ENCODE measurements around the gene MLPH. TPM values are rescaled to one million over a fixed set of nuclear protein-coding genes. Genes with fewer than 3 reads are reported as not detected.

Gene MLPH
- total and polyA plus RNA-seq, 7 donors = 0.91 to 7.8 (median 2.4) TPM

DNA sequence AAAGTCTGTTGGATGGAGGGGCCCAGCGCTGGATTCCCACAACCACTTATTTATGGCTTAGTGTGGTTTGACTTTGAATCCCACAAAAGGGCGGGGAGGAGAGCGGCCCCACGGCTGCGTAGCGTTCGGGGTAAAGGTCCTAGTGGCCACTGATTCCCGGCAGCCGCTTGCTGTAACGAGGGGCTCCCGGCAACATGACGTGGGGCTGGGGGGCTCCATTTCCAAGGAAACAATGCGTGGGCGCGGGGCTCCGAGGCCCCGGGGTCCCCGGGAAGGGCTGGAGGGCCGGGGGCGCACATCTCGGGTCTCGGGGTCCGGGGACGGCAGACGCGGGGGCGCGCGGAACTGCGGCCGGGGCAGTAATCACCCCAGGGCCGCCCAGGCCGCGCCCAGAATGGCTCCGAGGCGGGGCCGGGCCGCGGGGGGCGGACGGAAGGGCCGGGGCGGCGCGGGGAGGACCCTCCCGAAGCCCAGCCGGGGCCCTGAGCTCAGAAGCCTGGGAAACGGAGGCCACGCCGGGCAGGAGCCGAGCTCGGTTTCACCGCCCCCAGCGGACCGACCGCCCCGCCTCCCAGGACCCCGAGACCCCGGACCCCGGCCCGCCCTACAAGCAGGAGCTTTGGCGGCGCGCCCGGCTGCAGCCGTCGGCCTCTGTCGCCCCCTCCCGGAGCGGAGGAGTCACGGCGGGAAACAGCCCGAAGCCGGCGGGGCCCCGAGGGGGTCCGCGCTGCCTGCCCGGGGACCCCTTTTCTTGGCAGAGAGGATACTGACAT, 11.9 kb upstream of the MLPH start:
- H3K4me1 ChIP-seq = peaks cover 18% of the 10 kb centered on the region

DNA sequence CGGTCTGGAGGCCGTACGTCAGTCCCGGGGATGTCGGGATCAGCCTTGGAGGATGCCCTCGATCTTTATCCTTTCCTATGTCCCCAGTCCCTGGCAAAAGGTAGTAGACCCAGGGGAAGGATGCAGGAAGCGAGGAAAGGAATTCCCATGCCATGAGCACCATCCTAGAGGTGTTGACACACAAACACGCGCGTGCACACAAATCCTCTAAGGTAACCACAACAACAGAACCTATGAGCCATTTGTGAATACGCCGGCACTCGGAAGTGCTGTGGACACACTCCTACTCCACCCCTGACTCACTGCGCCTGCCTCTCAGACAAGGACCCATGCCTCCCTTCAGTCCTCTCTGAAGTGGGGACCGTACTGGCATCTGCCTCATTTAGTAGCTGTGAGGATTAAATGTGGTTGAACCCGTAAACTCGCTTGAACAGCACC, 11.3 kb upstream of the MLPH start:
- WGBS, 3 donors = 11 to 20% (median 13%) methylated on average over 16 to 17 of the region's 17 CpGs
- H3K27me3 ChIP-seq (ENCODE audit: insufficient read depth in 3 of 3, low read length in 2 of 3) = peaks cover 0 to 8% (median 0%) of the 10 kb centered on the region in 3 donors
- intact Hi-C loops (cut with DNase I) = loop anchor here in 1 of 2 donors (2.0 to 10.0 kb wide), 4 partner anchors 55 to 381 kb away; no protein-coding TSS in a partner anchor
- peak overlapping the region; percentile 90 for H3K27ac ChIP-seq
- no peaks in the 10 kb centered on the region for H3K36me3 ChIP-seq (ENCODE audit: insufficient read depth in 1 of 2, low read depth in 1 of 2)
- TF ChIP-seq, protein P1, sequence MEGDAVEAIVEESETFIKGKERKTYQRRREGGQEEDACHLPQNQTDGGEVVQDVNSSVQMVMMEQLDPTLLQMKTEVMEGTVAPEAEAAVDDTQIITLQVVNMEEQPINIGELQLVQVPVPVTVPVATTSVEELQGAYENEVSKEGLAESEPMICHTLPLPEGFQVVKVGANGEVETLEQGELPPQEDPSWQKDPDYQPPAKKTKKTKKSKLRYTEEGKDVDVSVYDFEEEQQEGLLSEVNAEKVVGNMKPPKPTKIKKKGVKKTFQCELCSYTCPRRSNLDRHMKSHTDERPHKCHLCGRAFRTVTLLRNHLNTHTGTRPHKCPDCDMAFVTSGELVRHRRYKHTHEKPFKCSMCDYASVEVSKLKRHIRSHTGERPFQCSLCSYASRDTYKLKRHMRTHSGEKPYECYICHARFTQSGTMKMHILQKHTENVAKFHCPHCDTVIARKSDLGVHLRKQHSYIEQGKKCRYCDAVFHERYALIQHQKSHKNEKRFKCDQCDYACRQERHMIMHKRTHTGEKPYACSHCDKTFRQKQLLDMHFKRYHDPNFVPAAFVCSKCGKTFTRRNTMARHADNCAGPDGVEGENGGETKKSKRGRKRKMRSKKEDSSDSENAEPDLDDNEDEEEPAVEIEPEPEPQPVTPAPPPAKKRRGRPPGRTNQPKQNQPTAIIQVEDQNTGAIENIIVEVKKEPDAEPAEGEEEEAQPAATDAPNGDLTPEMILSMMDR (IDR thresholded peaks at IDR 0.05) = no peak
- peaks cover 18% of the 10 kb centered on the region for H3K4me1 ChIP-seq
- peak overlapping the region; percentile 90 for H3K4me3 ChIP-seq
- H3K9me3 ChIP-seq = no peaks in the 10 kb centered on the region
- ATAC-seq = peak; percentile 8 to 19 (median 12)
- peak in 1 of 2 donors; percentile 42 for DNase-seq

More for the DNA sequence above, 11.9 kb upstream of the MLPH start:
- intact Hi-C loops (cut with DNase I) = loop anchor here (2.0 to 10.0 kb wide), 5 partner anchors 53 to 380 kb away; no protein-coding TSS in a partner anchor
- TF ChIP-seq, protein P1 (IDR thresholded peaks at IDR 0.05) = peak; percentile 90
- WGBS, 3 donors = 2 to 5% (median 3%) methylated on average over 55 to 79 of the region's 79 CpGs
- Histone ChIP-seq H3K4me3 (peak overlapping the region; percentile 90), H3K36me3 (ENCODE audit: insufficient read depth in 1 of 2, low read depth in 1 of 2) (no peaks in the 10 kb centered on the region), H3K27ac (peak overlapping the region; percentile 90), H3K27me3 (ENCODE audit: insufficient read depth in 3 of 3, low read length in 2 of 3) (peaks cover 0 to 8% (median 0%) of the 10 kb centered on the region in 3 donors), H3K9me3 (no peaks in the 10 kb centered on the region)
- ATAC-seq (peak; percentile 78 to 87 (median 83)), DNase-seq (peak; percentile 85 to 93)

DNA sequence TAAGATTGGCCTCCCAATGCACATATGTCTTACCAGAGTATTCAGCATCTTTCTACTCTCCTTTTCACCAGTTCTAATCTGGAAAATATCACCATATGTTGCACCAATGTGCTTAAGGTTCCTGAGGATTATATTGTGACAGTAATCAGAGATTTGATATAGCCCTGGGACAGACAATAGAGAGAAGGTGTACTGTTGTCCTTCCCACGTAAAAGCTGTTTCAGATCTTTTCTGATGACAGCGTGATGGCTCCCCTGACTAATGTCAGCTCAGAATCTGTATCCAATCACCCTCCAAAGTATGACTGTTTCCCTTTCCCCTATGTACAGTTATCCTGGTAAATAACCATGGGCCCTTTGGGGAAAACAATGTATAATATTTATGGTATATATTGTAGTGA, 9.0 kb upstream of the MLPH start:
- intact Hi-C loops (cut with DNase I) = loop anchor here in 1 of 2 donors (5.0 to 10.0 kb wide), 2 partner anchors 323 to 356 kb away; no protein-coding TSS in a partner anchor
- ATAC-seq (no peak), DNase-seq (no peak)
- Histone ChIP-seq H3K4me1 (peaks cover 16% of the 10 kb centered on the region), H3K27me3 (ENCODE audit: insufficient read depth in 3 of 3, low read length in 2 of 3) (peaks cover 0 to 8% (median 0%) of the 10 kb centered on the region in 3 donors), H3K27ac (no peak overlapping the region), H3K36me3 (ENCODE audit: insufficient read depth in 1 of 2, low read depth in 1 of 2) (no peaks in the 10 kb centered on the region), H3K4me3 (no peak overlapping the region), H3K9me3 (no peaks in the 10 kb centered on the region)
- TF ChIP-seq, protein P1 (IDR thresholded peaks at IDR 0.05) = no peak
- WGBS, 3 donors = 90 to 95% (median 93%) methylated on average over 2 of the region's 2 CpGs

DNA sequence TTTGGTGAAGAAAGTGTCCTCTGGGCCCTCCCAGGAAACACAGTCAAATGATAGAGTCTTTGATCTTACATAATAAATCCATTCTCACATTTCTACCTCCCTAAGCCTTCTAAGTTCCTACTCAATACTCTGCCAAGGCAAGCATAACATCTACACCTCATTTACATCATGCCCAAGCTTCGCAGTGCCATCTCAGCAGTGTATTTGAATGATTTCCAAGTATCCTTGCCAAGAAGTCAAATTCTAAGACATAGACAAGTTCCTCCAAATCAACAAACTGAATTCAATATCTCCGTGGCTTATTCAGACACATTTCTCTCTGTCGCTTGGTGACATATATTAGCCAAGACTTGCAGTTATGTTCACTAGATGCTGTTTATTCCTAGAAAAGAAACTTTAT, 8.1 kb upstream of the MLPH start:
- Histone ChIP-seq H3K9me3 (no peaks in the 10 kb centered on the region), H3K36me3 (ENCODE audit: insufficient read depth in 1 of 2, low read depth in 1 of 2) (no peaks in the 10 kb centered on the region), H3K27ac (no peak overlapping the region), H3K27me3 (ENCODE audit: insufficient read depth in 3 of 3, low read length in 2 of 3) (peaks cover 0 to 8% (median 0%) of the 10 kb centered on the region in 3 donors), H3K4me3 (no peak overlapping the region), H3K4me1 (peaks cover 16% of the 10 kb centered on the region)
- DNase-seq (no peak), ATAC-seq (no peak)
- intact Hi-C loops (cut with DNase I) = loop anchor here in 1 of 2 donors (5.0 to 10.0 kb wide), 2 partner anchors 324 to 357 kb away; no protein-coding TSS in a partner anchor
- TF ChIP-seq, protein P1 (IDR thresholded peaks at IDR 0.05) = no peak
- 58 to 91% (median 72%) methylated on average over 3 of the region's 3 CpGs for WGBS, 3 donors

All from psoas muscle (tissue), 8 donors.